Tibial nerve (tissue), 3 donors: Measurements from ENCODE around the gene FANCC.

Experiments
- POLR2A ChIP-seq, 2 donors: fragments of 450-650 bp; IDR thresholded peaks; one replicate each; pipeline ENCODE4 v1.6.1; 2017; ENCODE audit warnings: antibody characterized with exemption in 2 of 2, mild to moderate bottlenecking in 2 of 2, moderate library complexity in 2 of 2
- TF ChIP-seq, protein P1 (sequence below), 5 experiments: fragments of 200-600 bp in 3 of 5; fragments of 450-650 bp in 2 of 5; sonication (generic) in 3 of 5; IDR thresholded peaks; one replicate each; pipeline ENCODE4 v1.5.1; 2016 to 2019; ENCODE audit warnings: antibody characterized with exemption in 5 of 5, mild to moderate bottlenecking in 3 of 5, moderate library complexity in 2 of 5

DNA sequence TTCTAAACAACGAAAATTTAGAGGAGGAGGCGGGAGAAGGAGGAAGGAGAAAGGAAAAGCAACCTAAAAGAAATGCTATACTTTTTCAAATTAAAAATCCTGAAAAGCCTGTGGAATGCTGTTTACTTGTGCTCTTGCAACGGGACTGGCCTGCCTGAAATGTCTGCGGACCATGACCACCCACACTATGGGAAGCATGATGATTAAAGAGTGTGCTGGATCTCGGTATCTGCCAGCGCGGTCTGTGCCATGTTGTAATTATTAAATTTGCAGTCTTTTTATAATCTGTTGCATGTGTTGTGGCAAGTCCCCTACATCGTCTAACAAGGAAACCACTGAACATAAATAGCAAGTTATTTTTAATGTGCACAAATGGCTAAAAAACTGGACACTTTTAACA, 111.4 kb downstream of the FANCC start:
- TF ChIP-seq, protein P1, sequence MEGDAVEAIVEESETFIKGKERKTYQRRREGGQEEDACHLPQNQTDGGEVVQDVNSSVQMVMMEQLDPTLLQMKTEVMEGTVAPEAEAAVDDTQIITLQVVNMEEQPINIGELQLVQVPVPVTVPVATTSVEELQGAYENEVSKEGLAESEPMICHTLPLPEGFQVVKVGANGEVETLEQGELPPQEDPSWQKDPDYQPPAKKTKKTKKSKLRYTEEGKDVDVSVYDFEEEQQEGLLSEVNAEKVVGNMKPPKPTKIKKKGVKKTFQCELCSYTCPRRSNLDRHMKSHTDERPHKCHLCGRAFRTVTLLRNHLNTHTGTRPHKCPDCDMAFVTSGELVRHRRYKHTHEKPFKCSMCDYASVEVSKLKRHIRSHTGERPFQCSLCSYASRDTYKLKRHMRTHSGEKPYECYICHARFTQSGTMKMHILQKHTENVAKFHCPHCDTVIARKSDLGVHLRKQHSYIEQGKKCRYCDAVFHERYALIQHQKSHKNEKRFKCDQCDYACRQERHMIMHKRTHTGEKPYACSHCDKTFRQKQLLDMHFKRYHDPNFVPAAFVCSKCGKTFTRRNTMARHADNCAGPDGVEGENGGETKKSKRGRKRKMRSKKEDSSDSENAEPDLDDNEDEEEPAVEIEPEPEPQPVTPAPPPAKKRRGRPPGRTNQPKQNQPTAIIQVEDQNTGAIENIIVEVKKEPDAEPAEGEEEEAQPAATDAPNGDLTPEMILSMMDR (IDR thresholded peaks at IDR 0.05) = no peak
- TF ChIP-seq POLR2A (IDR thresholded peaks at IDR 0.05) = no peak
